Measurements from ENCODE around the gene GCSAM.
A peak's percentile ranks its signal among the peaks of the same experiment; 100 is the strongest.

The GCSAM gene, protein sequence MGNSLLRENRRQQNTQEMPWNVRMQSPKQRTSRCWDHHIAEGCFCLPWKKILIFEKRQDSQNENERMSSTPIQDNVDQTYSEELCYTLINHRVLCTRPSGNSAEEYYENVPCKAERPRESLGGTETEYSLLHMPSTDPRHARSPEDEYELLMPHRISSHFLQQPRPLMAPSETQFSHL

DNA sequence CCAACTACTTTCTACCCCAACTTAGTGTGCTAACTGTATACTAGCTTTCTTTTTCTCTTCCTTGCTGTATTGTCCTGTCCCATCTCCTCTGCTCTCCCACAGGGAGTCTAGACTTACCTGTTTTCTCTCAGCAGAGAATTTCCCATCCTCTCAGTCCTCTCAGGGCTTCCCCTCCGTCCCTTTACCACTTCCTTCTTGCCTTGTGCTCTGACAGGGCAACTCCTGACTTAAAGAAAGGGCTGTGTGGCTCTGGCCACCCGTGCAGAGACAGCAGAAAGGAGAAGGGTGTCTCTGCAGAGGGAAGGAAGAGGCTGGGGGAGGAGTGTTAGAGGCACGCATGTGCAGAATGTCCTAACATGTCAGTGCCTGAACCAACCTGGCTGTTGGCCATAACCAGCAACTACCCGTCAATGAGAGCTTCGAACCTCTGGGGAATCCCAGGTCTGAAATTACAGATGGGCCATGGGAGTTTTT lies at the start of gene GCSAM:
Gene GCSAM, minus strand, starts transcription at position 274 of the 474 bp plus-strand sequence. Its CDS starts 128 bp downstream, at position 146.
- DNase-seq: peak; percentile 37

DNA sequence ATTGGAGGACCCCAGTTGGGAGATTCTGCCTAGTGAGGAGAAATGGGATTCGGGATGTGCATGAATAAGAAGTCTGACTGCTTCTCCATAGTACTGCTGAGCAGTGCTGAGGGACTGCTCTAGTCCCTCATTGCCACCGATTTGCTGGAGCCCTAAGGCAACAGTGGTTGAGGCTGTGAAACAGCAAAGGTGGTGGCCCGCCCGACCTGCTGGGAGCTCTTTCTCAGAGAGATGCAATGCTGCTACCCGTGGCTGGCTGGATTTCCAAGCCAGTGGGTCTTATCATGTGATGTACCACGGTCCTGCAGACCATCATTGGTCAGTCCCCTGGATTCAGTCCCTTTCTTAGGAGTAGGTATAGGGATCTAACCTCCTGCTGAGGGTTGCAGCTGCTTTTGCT lies 42.6 kb upstream of the GCSAM start:
- DNase-seq: no peak

DNA sequence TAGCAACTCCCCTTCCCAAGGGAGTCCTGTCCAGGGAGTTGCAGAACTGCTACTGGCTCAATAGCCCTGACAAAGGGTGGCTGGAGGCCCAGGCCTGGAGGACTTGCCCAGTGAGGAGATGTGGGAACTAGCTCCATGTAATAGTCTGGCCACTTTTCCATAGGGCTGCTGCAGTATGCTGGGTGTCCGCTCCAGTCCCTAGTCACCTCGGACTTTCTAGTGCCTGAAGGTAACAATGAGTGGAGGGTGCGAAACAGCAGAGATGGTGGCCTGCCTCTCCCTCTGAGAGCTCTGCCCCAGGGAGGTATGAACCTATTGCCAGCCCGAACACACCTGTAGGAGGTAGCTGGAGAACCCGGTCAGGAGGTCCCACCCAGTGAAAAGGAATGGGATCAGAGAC lies 42.0 kb upstream of the GCSAM start:
- no peak for DNase-seq

DNA sequence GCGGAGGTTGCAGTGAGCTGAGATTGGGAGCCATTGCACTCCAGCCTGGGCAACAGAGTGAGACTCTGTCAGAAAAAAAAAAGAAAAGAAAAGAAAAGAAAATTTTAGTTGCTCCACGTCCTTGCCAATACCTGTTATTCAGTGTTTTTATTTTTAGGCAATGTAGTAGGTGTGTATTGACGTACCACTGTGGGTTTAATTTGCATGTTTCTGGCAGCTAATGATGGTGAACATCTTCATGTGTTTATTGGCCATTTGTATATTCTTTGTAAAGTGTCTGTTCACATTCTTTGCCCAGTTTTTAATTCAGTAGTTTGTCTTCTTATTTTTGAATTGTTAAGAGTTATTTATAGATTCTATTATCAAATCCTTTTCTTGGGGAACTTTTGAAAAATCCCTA lies 38.1 kb upstream of the GCSAM start:
- no peak for DNase-seq

DNA sequence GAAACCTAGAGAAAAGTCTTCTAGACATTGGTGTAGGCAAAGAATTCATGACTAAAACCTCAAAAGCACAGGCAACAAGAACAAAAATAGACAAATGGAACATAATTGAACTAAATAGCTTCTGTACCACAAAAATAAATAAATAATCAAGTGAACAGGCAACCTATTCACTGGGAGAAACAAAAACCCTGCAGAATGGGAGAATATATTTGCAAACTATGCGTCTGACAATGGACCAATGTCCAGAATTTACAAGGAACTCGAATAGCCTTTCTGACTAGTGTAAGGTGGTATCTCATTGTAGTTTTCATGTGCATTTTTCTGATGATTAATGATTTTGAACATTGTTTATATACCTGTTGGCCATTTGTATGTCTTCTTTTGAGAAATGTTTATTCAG lies 37.0 kb upstream of the GCSAM start:
- DNase-seq: no peak

DNA sequence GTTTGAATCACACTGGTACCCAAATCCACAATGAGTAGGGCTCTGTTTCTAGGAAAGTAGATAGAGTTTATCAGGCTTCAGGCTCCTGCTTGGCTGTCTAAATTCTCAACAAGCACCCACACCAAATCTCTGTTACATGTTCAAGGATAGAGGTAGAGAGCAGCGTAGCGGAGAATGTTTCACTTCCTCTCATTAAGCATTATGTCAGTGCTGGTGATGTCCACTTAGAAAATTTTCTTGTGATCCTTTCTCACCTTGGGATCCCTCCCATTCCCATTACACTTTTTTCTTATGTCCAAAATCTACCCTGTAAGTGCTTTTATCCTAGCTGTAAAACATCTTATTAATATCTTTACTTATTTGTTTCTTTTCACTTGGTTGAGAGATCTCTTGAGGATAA lies 34.7 kb upstream of the GCSAM start:
- DNase-seq: no peak

DNA sequence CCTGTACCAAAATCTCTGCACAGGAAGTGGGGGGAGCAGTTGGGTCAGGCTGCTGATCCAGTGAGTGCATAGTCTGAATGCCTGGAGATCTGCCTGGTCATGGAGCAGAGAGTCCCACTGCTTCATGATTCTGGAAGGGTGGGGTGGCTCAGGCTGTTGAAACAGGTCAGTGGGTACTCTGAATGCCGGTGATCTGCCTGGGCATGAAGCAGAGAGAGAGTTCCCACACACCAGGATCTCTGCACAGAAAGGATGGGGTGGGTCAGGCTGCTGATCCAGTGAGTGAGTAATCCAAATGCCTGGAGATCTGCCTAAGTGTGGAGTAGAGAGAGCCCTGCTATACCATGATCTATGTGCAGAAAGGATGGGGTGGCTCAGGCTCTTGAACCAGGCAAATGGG lies 16.1 kb upstream of the GCSAM start:
- no peak for DNase-seq

DNA sequence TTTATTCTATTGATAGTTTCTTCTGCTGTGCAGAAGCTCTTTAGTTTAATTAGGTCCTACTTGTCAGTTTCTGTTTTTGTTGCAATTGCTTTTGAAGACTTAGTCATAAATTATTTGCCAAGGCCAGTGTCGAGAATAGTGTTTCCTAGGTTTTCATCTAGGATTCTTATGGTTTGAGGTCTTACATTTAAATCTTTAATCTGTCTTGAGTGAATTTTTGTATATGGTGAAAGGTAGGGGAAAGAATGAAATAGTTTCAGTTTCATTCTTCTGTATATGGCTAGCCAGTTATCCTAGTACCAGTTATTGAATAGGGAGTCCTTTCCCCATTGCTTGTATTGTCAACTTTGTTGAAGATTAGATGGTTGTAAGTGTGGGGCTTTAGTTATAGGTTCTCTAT lies 10.6 kb upstream of the GCSAM start:
- no peak for DNase-seq

DNA sequence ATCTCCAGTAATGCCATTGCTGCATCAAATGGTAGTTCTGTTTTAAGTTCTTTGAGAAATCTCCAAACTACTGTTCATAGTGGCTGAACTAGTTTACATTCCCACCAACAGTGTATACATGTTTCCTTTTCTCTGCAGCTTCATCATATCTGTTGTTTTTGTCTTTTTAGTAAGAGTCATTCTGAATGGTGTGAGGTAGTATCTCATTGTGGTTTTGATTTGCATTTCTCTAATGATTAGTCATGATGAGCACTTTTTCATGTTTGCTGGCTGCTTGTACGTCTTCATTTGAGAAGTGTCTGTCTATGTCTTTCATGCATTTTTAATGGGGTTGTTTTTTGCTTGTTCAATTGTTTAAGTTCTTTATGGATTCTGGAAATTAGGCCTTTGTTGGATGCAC lies 10.2 kb upstream of the GCSAM start:
- DNase-seq: no peak

DNA sequence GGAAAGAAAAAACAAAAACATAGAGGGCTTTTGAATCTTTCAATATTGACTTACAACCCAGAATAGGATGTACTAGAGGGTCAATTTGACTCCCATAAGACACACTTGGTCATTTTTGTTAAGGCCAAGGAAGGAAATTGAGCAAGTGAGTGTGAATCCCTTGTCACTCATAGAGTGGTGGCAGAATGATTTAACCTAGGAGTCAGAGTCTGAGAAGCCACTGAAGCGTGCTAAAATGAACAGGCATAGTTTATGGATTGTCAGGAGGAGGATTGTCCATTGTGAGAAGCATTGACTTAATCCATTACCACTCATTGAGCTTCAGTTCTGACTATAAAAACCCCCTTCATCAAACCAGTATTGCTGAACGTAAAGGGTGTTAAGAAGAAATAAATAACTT lies 8.2 kb upstream of the GCSAM start:
- DNase-seq: no peak

DNA sequence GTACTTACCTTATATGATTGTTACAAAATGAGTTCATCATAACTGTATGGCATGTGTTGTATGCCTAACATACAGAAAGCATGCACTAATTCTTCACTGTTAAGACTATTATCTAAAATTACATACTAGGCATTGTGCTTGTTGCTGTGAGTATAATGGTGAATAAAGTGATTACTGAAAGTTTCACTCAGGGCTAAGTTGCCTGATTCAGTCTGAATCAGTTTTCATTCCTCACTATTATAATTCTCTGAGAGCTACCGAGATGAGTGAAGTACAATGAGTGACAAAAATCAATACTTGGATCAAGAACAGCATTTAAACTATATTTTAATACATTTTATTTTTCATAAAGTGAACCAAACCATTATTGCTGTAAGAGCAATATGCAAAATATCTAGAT lies 7.5 kb upstream of the GCSAM start:
- no peak for DNase-seq

DNA sequence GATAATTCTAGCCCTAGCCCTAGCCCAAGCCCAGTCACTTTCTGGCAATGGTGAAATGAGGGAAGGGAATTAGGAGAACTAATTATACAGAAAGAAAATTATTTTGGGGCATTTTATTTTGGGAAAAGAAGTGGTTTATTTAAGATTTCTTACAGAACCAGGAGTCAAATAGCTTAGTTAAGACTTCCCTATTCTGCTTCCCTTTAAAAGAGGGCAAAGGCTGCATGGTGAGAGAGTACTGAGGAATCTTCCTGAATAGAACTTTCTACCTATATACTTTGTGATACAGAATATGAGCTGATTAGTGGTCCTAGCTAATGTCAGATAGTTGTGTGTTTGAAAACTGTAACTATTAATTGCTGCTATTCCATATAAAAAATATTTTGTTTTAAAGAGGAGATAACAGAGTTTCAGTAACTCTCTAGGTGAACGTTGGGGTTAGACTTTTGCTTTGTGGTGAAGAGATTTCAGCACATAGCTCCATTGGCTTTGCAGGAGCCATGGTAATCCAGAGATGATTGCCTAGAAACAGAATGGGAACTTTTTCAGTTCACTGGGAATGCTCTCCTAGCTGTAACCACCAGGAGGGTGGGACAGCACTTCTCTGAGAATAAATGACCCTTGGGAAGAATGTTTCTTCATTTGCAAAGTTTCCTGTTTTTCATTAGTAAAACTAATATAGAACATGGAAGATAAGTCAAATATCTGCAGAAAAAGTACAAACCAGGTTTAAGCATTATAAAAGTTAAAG lies 5.3 kb upstream of the GCSAM start:
- no peak for DNase-seq

DNA sequence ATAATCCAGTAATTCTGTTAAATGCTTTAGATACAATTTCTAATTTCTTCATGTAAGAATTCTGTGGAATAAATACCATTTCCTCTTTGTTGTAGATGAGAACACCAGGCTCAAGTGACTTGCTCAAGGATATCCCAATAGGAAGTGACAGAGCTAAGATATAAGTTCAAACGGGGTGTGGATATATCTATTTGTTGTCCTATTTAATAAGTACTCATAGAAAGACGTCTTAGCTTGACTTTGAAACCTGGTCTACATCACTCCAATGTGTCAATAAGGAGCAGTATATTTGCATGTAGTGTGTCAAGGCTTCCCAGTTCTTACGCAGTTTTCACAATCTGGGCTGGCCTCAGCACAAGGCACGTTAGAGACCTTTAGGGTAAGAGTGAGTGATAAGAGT lies 4.7 kb upstream of the GCSAM start:
- no peak for DNase-seq

DNA sequence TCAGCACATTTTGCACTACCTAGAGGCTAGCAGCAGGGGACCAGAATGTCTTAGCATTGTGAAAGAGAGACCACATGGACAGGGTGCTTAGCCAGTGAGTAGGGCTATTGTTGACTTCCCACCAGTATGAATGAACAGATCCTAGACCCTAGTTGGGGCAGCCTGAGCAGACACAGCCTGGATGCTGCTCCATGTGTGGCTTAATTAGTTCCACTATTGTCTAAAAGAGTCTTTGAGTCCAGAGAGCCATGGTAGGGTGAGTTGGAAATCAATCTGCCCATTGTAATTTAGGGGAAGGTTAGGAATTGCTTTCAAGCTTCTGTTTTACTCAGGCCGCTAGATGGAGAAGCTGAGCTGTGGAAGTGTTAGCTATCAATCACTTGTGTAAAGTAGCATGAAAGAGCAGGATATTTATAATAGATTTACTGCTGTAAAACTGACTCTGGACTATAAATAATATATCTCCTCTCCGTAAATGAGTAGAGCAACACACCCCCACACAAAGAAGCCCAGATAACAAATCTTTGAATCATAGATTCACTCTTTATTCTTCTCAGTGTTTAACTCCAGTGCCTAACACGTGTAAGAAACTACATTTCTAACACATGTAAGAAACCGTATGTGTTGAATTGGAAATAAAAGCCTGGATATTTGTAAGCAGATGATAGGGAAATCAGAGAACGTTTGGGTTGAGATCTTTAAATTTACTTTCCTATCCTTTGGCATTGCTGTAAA lies 4.1 kb upstream of the GCSAM start:
- no peak for DNase-seq

DNA sequence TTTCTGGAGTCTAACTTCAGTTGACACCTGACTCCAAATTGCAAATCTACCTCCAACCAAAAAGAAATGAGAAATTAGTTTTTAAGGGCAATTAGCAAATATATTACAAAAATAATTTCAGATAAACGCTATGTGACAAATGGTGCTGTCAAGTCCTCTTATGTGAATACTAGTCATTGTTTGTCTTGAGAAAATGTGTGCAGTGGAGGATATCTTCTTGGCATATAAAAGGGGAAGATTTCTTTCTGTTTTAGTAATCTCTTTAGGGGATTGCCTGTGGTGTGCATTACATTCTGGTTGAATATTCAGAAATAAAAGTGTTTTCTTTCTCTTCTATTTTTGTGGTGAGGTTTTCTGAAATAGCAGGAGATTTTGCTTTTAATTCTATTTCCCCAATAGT lies 3.0 kb upstream of the GCSAM start:
- DNase-seq: no peak

DNA sequence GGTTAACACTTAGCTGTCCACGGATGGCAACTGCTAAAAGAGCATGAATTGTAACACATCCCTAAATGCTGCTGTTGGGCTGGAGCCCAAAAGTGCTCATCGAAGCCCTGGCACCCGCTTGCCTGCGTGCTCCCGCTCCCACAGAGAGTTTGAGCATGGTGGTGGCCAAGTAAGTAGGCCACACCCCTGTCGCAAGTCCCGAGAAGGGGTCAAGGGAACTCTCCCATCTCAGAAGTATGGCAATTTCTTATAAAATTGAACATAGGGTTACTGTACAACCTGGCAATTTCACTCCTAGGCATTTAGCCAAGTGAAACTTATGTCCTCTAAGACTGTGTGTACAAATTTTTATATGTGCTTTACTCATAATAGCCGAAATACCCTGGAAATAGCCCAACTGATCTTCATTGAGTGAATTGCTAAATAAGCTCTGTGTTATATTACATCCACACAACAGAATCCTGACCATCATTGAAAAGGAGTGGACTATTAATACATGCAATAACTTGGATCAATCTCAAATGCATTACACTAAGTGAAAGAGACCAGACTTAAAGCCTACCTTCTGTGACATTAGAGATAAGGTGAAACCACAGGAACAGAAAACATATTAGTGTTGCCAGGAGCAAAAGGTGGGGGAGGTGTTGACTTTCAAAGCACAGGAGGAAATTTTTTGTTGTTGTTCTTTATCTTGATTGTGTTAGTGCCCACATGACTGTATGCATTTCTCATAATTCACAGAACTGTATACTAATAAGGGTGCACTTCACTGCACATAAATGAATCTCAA lies 1.5 kb upstream of the GCSAM start:
- DNase-seq: no peak

DNA sequence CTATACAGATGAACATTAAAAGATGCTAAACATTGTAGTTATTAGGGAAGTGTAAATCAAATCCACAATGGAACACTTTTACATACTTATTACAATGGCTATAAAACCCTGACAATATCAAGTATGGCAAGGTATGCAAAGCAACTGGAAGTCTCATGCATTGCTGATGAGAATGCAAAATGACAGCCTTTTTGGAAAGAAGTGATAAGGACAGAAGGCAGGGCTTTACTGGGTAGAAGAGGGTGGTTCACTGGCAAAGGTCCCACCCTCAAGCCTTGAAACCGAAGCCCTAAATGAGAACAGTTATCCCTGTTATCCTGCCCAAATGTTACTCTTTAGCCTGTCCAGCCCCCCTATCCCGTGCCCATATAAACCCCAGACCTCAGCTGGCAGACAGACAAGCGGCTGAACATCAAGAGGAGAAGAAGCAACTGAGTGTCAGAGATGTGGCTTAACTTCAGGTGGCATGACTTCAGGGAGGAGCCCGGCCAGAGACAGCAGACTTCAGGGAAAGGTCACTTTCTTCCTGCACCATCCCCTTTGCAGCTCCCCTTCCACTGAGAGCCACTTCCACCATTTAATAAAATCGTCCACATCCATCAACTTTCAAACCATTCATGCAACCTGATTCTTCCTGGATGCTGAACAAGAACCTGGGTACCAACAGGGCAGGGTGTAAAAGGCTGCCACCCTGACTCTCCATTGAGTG lies 732 bp upstream of the GCSAM start:
- no peak for DNase-seq

DNA sequence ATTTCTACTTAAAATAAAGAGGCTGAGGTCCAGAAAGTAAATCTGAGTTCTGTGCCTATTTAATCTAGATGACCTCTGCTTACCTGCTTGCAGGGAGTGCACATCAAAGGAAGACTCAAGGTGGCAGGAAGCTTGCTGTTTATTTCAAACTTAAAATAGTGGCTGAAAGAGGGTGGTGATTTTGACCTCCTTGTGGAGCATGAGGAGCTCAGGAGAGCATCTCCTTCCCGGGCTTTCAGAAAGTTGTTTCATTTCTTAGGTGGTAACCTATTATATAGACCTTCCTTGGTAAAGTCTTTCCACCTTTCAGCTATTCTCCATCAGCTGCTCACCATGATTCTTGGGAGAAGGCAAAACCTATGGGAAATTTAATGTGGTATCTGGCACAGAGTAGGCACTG lies 494 bp downstream of the GCSAM start:
- DNase-seq: no peak

DNA sequence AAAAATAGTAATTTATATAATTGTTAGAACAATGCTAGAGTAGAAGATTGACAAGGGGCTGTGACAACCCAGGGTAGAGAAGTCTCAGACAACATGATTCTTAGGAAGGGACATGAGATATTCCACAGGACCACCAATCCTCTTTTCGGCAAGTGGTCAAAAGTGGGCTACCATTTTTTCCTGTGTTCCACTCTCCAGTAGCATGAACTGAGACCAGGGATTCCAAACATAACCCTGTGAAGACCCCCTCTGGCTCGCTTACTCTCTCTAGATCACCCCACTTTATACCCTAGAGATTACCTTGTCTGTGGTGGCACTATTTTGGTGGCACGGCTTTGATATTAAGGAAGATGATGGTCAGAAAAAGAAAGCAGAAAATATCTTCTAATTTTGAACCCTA lies 960 bp downstream of the GCSAM start:
- DNase-seq: no peak

DNA sequence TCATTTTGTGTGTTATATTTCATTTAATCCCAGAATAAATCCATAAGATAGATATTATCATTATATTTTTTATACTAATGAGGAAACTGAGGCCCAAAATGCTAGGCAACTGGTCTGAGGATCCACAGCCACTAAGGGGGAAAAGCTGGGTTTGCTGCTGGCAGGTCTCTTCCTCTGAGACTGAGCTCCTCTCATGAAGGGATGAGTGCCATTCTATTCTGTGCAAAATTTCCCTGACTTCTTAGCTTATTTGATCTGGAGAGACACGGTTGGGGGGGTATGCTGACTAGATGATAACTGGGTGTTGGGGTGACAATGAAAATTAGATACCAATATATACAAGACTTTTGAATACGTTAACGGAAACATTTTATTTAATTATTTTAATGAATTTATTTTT lies 1.9 kb downstream of the GCSAM start:
- no peak for DNase-seq

DNA sequence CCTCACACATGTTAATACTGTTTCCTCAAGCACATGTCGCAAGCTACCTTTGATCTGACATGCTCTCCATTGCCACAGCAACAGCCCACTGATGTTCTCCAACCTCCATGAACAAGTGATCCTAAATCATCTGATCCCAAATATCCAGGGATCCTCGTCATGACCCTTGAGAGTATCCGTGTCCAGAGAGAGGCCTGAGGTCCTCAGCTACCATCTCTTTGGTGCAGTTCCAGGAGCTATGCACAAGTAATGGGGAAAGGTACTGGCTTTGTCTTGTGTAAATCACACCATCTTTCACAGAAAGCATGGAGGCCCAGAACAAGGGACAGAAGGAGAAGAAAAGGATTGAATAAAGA lies 2.4 kb downstream of the GCSAM start:
- DNase-seq: no peak

DNA sequence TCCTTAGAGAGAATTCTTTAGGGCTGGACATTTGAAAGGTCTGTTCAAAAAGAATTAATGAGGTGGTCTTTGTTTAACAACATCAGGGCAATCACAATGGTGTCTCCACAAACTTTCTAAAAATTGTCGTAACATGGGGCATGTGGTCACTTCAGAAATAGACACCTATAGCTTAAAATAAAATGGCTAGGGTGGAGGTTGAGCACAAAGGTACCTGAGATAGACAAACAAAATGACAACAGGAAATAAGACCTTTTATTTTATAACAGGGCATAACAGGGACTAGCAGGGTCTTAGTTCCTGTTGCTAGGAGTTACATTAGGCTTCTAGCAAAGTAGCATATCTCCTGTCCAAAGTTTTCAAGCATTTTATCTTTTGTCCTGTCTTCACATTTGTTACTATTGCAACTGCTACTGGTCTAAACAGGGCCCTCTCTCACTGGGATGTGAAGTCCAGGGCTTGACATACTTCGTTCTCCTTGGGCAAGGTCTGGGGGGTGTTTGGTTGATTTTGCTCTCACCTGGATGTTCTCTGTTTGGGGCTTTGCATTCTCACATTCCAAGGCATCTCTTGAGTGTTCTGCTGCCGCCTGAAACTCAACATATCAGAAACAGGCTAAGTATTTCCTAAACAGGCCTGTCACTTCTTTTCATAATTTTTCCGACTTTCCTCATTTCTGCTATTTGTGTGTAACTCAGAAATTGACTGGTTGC lies 3.0 kb downstream of the GCSAM start:
- DNase-seq: no peak

All from stimulated activated CD4-positive, alpha-beta T cell treated with anti-CD3 and anti-CD28 coated beads, Interleukin-12 subunit alpha, Interleukin-12 subunit beta, amount 100 ng/mL, for 4 hours (primary cell).